HepG2 (cell line): ENCODE data around the gene STXBP5L. TPM values are rescaled to one million over a fixed set of nuclear protein-coding genes. Genes with fewer than 3 reads are reported as not detected.

Experiments used
- ATAC-seq: fragments of 200-7000 bp; cut with Tn5 transposase; 3 replicates; pipeline ENCODE4 v1.9.1; 2020; ENCODE audit warnings: mild to moderate bottlenecking, moderate library complexity
- BruUV-seq: library from RNA; stranded (reverse); fragments of 400-500 nt; replicated peaks from 2 replicates; lab custom pipeline; 2021; lab: Mats Ljungman, UMichigan
- CTCF ChIA-PET: fragments of 300-600 bp; formaldehyde crosslinking; extraction: SDS; loops from one replicate; lab custom pipeline; 2021; ENCODE audit warnings: low total read pairs, inconsistent platforms, low intra/inter-chr PET ratio; lab: Yijun Ruan, JAX
- POLR2A ChIA-PET: fragments of 350-600 bp; sonication (Branson Sonifier 250); formaldehyde crosslinking; loops from one replicate; lab custom pipeline; 2020; ENCODE audit warnings: antibody characterized with exemption, inconsistent platforms; lab: Yijun Ruan, JAX
- DNase-seq: peaks from one replicate; pipeline ENCODE4 v3.0.0-alpha.2; 2015; ENCODE audit warnings: low spot score
- FAIRE-seq: peaks from 3 replicates; lab custom pipeline; 2011; peaks lifted over from hg19 to GRCh38; lab: Jason Lieb, UNC
- H2AFZ ChIP-seq: one replicate; pipeline ENCODE4 v1.6.1; 2011; ENCODE audit warnings: low read length, inconsistent platforms
- H3K27ac ChIP-seq: fragments of 300-600 bp; 3 replicates; pipeline ENCODE4 v1.8.0; 2011; ENCODE audit warnings: mixed run types, mild to moderate bottlenecking, mixed read lengths, low read length, inconsistent platforms; ENCODE audit not compliant: insufficient read depth; ENCODE audit errors: extremely low read length
- H3K27me3 ChIP-seq, 2 experiments: fragments of 200-600 bp in 1 of 2; 2 replicates in 1 of 2; 3 replicates in 1 of 2; pipeline versions ENCODE4 v1.6.0 to v1.8.0; 2011; ENCODE audit warnings: low read length in 2 of 2, mild to moderate bottlenecking in 2 of 2, moderate library complexity in 2 of 2, inconsistent platforms in 1 of 2; ENCODE audit not compliant: insufficient read depth in 2 of 2, control insufficient read depth in 1 of 2
- H3K36me3 ChIP-seq, 2 experiments: fragments of 200-600 bp in 1 of 2; replicated peaks in 1 of 2; 2 replicates in 1 of 2; 3 replicates in 1 of 2; pipeline versions ENCODE4 v1.5.1 to v1.8.0; 2011; ENCODE audit warnings: low read length in 2 of 2, inconsistent platforms in 1 of 2; ENCODE audit not compliant: insufficient read depth in 2 of 2, control insufficient read depth in 1 of 2
- H3K4me1 ChIP-seq: 2 replicates; pipeline ENCODE4 v1.5.1; 2012; ENCODE audit warnings: low read length, inconsistent platforms; ENCODE audit not compliant: insufficient read depth
- H3K4me2 ChIP-seq: 2 replicates; pipeline ENCODE4 v1.6.0; 2011; ENCODE audit warnings: low read depth, low read length, inconsistent platforms
- H3K4me3 ChIP-seq, 3 experiments: fragments of 200-600 bp in 1 of 3; sonication (generic), shearing (Covaris generic) in 1 of 3; replicated peaks in 1 of 3; 2 replicates each; pipeline ENCODE4 v1.5.1; 2011 to 2016; ENCODE audit warnings: low read length in 3 of 3, inconsistent platforms in 2 of 3, low read depth in 2 of 3, mild to moderate bottlenecking in 2 of 3, control low read depth in 1 of 3, mixed read lengths in 1 of 3; ENCODE audit not compliant: insufficient read depth in 1 of 3
- H3K79me2 ChIP-seq: one replicate; pipeline ENCODE4 v1.6.1; 2011; ENCODE audit warnings: low read length, inconsistent platforms; ENCODE audit not compliant: insufficient read depth
- H3K9ac ChIP-seq: 2 replicates; pipeline ENCODE4 v1.6.0; 2011; ENCODE audit warnings: mild to moderate bottlenecking, low read depth, low read length, inconsistent platforms; ENCODE audit not compliant: insufficient read depth
- H3K9me3 ChIP-seq: 2 replicates; pipeline ENCODE4 v1.5.1; 2012; ENCODE audit warnings: mild to moderate bottlenecking, low read length
- H4K20me1 ChIP-seq: 2 replicates; pipeline ENCODE4 v1.6.0; 2011; ENCODE audit warnings: inconsistent platforms, mild to moderate bottlenecking, low read length, moderate library complexity; ENCODE audit not compliant: insufficient read depth
- ARID4A ChIP-seq: sonication (generic); formaldehyde crosslinking; IDR thresholded peaks from 2 replicates; pipeline ENCODE4 v1.5.0; 2020; ENCODE audit warnings: mild to moderate bottlenecking, missing genetic modification reagents, borderline replicate concordance
- ATM ChIP-seq: fragments of 450-650 bp; IDR thresholded peaks from 2 replicates; pipeline ENCODE4 v1.7.1; 2017; ENCODE audit warnings: mild to moderate bottlenecking, borderline replicate concordance
- CAMTA2 ChIP-seq: sonication (generic); formaldehyde crosslinking; IDR thresholded peaks from 2 replicates; pipeline ENCODE4 v1.4.0; 2020; ENCODE audit warnings: mild to moderate bottlenecking, missing genetic modification reagents, borderline replicate concordance
- CCDC6 ChIP-seq: sonication (generic); formaldehyde crosslinking; IDR thresholded peaks from 2 replicates; pipeline ENCODE4 v1.8.1; 2022; ENCODE audit warnings: mild to moderate bottlenecking, missing genetic modification reagents, moderate library complexity
- CEBPZ ChIP-seq: IDR thresholded peaks from 2 replicates; pipeline ENCODE4 v1.6.1; 2012; ENCODE audit warnings: low read length, improper control_type of control experiment
- IKZF1 ChIP-seq: fragments of 450-650 bp; IDR thresholded peaks from 2 replicates; pipeline ENCODE4 v1.7.1; 2016
- KDM5A ChIP-seq: fragments of 200-600 bp; sonication (generic); IDR thresholded peaks from 2 replicates; pipeline ENCODE4 v1.7.0; 2018; ENCODE audit warnings: antibody characterized with exemption, mild to moderate bottlenecking, low read length, borderline replicate concordance
- KMT2A ChIP-seq: sonication (generic); formaldehyde crosslinking; IDR thresholded peaks from 2 replicates; pipeline ENCODE4 v1.4.0; 2020; ENCODE audit warnings: missing genetic modification reagents
- MBNL3 ChIP-seq: fragments of 250-450 bp; sonication (Bioruptor Pico); conservative IDR thresholded peaks from 2 replicates; pipeline ENCODE4 v1.8.0; 2022; ENCODE audit warnings: mild to moderate bottlenecking, inconsistent platforms
- MTA1 ChIP-seq: sonication (generic); formaldehyde crosslinking; IDR thresholded peaks from 2 replicates; pipeline ENCODE4 v1.4.0; 2020; ENCODE audit warnings: missing genetic modification reagents, mild to moderate bottlenecking, borderline replicate concordance
- ZFP37 ChIP-seq: sonication (generic); formaldehyde crosslinking; IDR thresholded peaks from 2 replicates; pipeline ENCODE4 v1.4.0; 2020; ENCODE audit warnings: missing genetic modification reagents, borderline replicate concordance
- ZNF18 ChIP-seq: sonication (generic); formaldehyde crosslinking; IDR thresholded peaks from 2 replicates; pipeline ENCODE4 v1.8.0; 2022; ENCODE audit warnings: mild to moderate bottlenecking, missing genetic modification reagents; ENCODE audit not compliant: insufficient replicate concordance
- ZNF260 ChIP-seq: sonication (generic); formaldehyde crosslinking; IDR thresholded peaks from 2 replicates; pipeline ENCODE4 v1.4.0; 2020; ENCODE audit warnings: missing genetic modification reagents, low read depth, mild to moderate bottlenecking, borderline replicate concordance
- ZNF557 ChIP-seq: sonication (generic); formaldehyde crosslinking; IDR thresholded peaks from 2 replicates; pipeline ENCODE4 v1.4.0; 2020; ENCODE audit warnings: missing genetic modification reagents
- ZNF713 ChIP-seq: sonication (generic); formaldehyde crosslinking; IDR thresholded peaks from 2 replicates; pipeline ENCODE4 v1.4.0; 2020; ENCODE audit warnings: mild to moderate bottlenecking, missing genetic modification reagents
- ZNF749 ChIP-seq: sonication (generic); formaldehyde crosslinking; IDR thresholded peaks from 2 replicates; pipeline ENCODE4 v1.8.0; 2022; ENCODE audit warnings: mild to moderate bottlenecking, missing genetic modification reagents, moderate library complexity, borderline replicate concordance
- WGBS: methylation state at CpG from one replicate; pipeline ENCODE4 v1.1.6; 2017; ENCODE audit warnings: low lambda C conversion rate; 5-methylcytosine and 5-hydroxymethylcytosine counted together
- in situ Hi-C: cut with HindIII; loops from 2 replicates; pipeline ENCODE4 v1.10.0; 2017; ENCODE audit warnings: low pct_unique_long_range_greater_than_20kb; ENCODE audit not compliant: extremely low pct_ligation_motif_present
- intact Hi-C: fragments of 100-400 bp; cut with micrococcal nuclease; formaldehyde crosslinking; loops from one replicate; pipeline ENCODE4 v1.10.0; 2022; ENCODE audit not compliant: unreplicated experiment
- polyA plus RNA-seq, 8 experiments: library from polyadenylated mRNA; depleted of rRNA in 3 of 8; stranded (reverse) in 7 of 8; unstranded in 1 of 8; fragments of >200 nt; fragmentation: Illumina TruSeq in 4 of 8; extraction: Trizol in 4 of 8; gene quantifications; 2 replicates each; pipeline versions ENCODE4 v1.2.1 to v1.2.3, GENCODE V29; 2011 to 2016; ENCODE audit warnings: low read depth in 4 of 8, missing spikeins in 1 of 8, mixed read lengths in 1 of 8; ENCODE audit not compliant: insufficient read depth in 1 of 8
- total RNA-seq, 5 experiments: library from RNA; depleted of rRNA; stranded (reverse); fragments of >200 nt; fragmentation: Illumina TruSeq; extraction: Trizol; gene quantifications; 2 replicates each; pipeline ENCODE4 v1.2.3, GENCODE V29; 2016; ENCODE audit warnings: low read depth in 1 of 5

The STXBP5L gene
- total and polyA plus RNA-seq, 2 of the 13 experiments (the other 11 are each of a cell fraction or from before 2014, with no cell fraction given): not detected

- BruUV-seq: no TSS peak
- no peak overlapping the region for H3K4me3 ChIP-seq
- no peak for DNase-seq
- no peaks in the 10 kb centered on the region for H3K36me3 ChIP-seq
- H3K4me2 ChIP-seq: no peak overlapping the region
- no peak for FAIRE-seq
- H3K9ac ChIP-seq: no peak overlapping the region
- no peaks in the 10 kb centered on the region for H3K9me3 ChIP-seq
- no peaks in the 10 kb centered on the region for H3K27me3 ChIP-seq
- no peaks in the 10 kb centered on the region for H4K20me1 ChIP-seq
- TF ChIP-seq ZNF260 (CRISPR knock-in tag) (no peak), KMT2A (no peak), ZNF557 (CRISPR knock-in tag) (no peak), ARID4A (CRISPR knock-in tag) (no peak), ZNF18 (no peak), KDM5A (no peak), IKZF1 (no peak), ZNF749 (CRISPR knock-in tag) (no peak), ZFP37 (CRISPR knock-in tag) (no peak), MBNL3 (CRISPR knock-in tag) (no peak), ZNF713 (CRISPR knock-in tag) (no peak), MTA1 (CRISPR knock-in tag) (no peak), CCDC6 (CRISPR knock-in tag) (no peak), CAMTA2 (CRISPR knock-in tag) (no peak), ATM (no peak), CEBPZ (no peak)
- WGBS: 0% methylated on average over 1 of the region's 1 CpG
- no peak for ATAC-seq
- H3K27ac ChIP-seq: no peak overlapping the region
- H3K4me1 ChIP-seq: no peaks in the 10 kb centered on the region
- CTCF ChIA-PET: no interaction called here
- intact Hi-C loops: no loop called here
- H2AFZ ChIP-seq: no peak overlapping the region
- H3K79me2 ChIP-seq: no peaks in the 10 kb centered on the region
- POLR2A ChIA-PET: no interaction called here
- in situ Hi-C loops: no loop called here
Observed at GRCh38 chr3:120983321-120983665, 75.3 kb downstream of the STXBP5L start.
